SK-N-SH treated with all-trans-retinoic acid at 6 μM for 48 hours (cell line): ENCODE measurements around the gene PLA2G3.

Source experiments
- ARNTL ChIP-seq: fragments of 450-650 bp; formaldehyde crosslinking; IDR thresholded peaks from 2 replicates; pipeline ENCODE4 v1.5.0; 2020; ENCODE audit warnings: low read depth, mild to moderate bottlenecking, moderate library complexity, borderline replicate concordance
- ISL1 ChIP-seq: fragments of 250-450 bp; sonication (Bioruptor Pico); IDR thresholded peaks from 2 replicates; pipeline ENCODE4 v2.1.2; 2022; ENCODE audit warnings: mild to moderate bottlenecking, moderate library complexity
- OSR1 ChIP-seq: fragments of 250-450 bp; sonication (Bioruptor Pico); IDR thresholded peaks from 2 replicates; pipeline ENCODE4 v1.8.0; 2022; ENCODE audit warnings: moderate library complexity, mild to moderate bottlenecking, inconsistent platforms
- PPARA ChIP-seq: fragments of 250-450 bp; sonication (Bioruptor Pico); IDR thresholded peaks from 2 replicates; pipeline ENCODE4 v1.5.0; 2020; ENCODE audit warnings: mild to moderate bottlenecking, borderline replicate concordance
- RARB ChIP-seq: fragments of 250-450 bp; sonication (Bioruptor Pico); IDR thresholded peaks from 2 replicates; pipeline ENCODE4 v1.8.0; 2021; ENCODE audit warnings: mild to moderate bottlenecking, moderate library complexity
- SNAI2 ChIP-seq: fragments of 250-450 bp; sonication (Bioruptor Pico); IDR thresholded peaks from 2 replicates; pipeline ENCODE4 v1.5.0; 2020; ENCODE audit warnings: mild to moderate bottlenecking, moderate library complexity
- ZFP30 ChIP-seq: fragments of 450-650 bp; formaldehyde crosslinking; IDR thresholded peaks from 2 replicates; pipeline ENCODE4 v1.5.0; 2022; ENCODE audit warnings: mild to moderate bottlenecking, moderate library complexity
- ZNF70 ChIP-seq: fragments of 450-650 bp; formaldehyde crosslinking; IDR thresholded peaks from 2 replicates; pipeline ENCODE4 v1.5.0; 2020; ENCODE audit warnings: mild to moderate bottlenecking, moderate library complexity
- TF ChIP-seq, protein P1 (sequence below): fragments of 250-450 bp; sonication (Bioruptor Pico); IDR thresholded peaks from 2 replicates; pipeline ENCODE4 v1.5.1; 2020; ENCODE audit warnings: low read depth, mild to moderate bottlenecking, moderate library complexity

DNA sequence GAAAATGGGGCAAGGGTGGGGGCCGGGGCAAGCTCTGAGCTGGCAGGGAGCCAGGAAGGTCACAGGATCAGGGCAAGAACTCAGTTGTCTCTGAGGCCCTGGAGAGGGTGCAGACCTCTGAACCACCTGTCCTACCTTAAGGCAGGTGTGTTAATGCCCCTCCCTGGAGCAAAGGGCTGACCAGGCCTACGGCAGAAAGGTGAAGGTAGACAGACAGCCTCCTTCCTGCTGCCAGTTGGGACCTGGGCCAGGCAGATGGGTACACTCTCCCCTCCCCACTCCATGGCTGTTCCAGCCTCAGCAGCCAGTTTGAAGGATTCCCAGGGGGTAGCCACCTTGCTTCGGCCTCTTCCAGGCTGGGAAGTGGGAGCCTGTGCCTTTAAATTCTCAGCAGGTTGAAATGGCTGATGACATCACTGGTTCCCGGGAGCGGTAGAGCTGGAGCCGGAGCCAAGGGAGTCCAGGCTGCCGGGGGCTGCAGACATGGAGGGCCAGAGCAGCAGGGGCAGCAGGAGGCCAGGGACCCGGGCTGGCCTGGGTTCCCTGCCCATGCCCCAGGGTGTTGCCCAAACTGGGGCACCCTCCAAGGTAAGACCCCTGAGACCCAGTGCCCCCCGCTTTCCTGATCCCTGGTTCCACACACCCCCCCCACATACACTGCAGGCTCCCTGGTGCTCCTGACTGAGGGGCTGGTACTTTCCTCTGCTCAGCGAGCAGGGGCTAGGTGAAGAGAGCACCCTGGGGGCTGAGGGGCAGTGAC is 17.6 kb downstream of the PLA2G3 start, which contains the start of gene INPP5J:
- TF ChIP-seq ISL1 (CRISPR knock-in tag) (no peak), ZNF70 (CRISPR knock-in tag) (no peak), SNAI2 (no peak), ARNTL (CRISPR knock-in tag) (no peak), PPARA (no peak), ZFP30 (CRISPR knock-in tag) (no peak), RARB (CRISPR knock-in tag) (no peak), OSR1 (CRISPR knock-in tag) (no peak)
- TF ChIP-seq, protein P1, sequence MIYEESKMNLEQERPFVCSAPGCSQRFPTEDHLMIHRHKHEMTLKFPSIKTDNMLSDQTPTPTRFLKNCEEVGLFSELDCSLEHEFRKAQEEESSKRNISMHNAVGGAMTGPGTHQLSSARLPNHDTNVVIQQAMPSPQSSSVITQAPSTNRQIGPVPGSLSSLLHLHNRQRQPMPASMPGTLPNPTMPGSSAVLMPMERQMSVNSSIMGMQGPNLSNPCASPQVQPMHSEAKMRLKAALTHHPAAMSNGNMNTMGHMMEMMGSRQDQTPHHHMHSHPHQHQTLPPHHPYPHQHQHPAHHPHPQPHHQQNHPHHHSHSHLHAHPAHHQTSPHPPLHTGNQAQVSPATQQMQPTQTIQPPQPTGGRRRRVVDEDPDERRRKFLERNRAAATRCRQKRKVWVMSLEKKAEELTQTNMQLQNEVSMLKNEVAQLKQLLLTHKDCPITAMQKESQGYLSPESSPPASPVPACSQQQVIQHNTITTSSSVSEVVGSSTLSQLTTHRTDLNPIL (CRISPR knock-in tag) = no peak
